GM23248 (cell line): ENCODE results near the gene SNX5. TPM values are rescaled to one million over a fixed set of nuclear protein-coding genes. Genes with fewer than 3 reads are reported as not detected.

Experiments used
- DNase-seq: peaks from one replicate; pipeline ENCODE4 v3.0.0-alpha.2; 2015
- H2AFZ ChIP-seq: fragments of 200-600 bp; sonication (generic); 2 replicates; pipeline ENCODE4 v1.6.1; 2016; ENCODE audit warnings: antibody characterized with exemption
- H3F3A ChIP-seq: fragments of 200-600 bp; sonication (generic); 2 replicates; pipeline ENCODE4 v1.6.1; 2016; ENCODE audit warnings: mild to moderate bottlenecking, antibody characterized with exemption, mixed run types; ENCODE audit not compliant: insufficient read depth
- H3K27ac ChIP-seq: fragments of 200-600 bp; sonication (generic); 2 replicates; pipeline ENCODE4 v1.5.1; 2016; ENCODE audit warnings: mild to moderate bottlenecking
- H3K27me3 ChIP-seq: fragments of 200-600 bp; sonication (generic); replicated peaks from 2 replicates; pipeline ENCODE4 v1.6.1; 2016; ENCODE audit warnings: mild to moderate bottlenecking; ENCODE audit not compliant: insufficient read depth
- H3K36me3 ChIP-seq: fragments of 200-600 bp; sonication (generic); 2 replicates; pipeline ENCODE4 v1.6.1; 2016; ENCODE audit warnings: low read depth, mild to moderate bottlenecking
- H3K4me1 ChIP-seq: fragments of 200-600 bp; sonication (generic); 2 replicates; pipeline ENCODE4 v1.6.1; 2016; ENCODE audit warnings: mild to moderate bottlenecking; ENCODE audit not compliant: insufficient read depth
- H3K4me2 ChIP-seq: fragments of 200-600 bp; sonication (generic); one replicate; pipeline ENCODE4 v1.6.1; 2016; ENCODE audit warnings: mild to moderate bottlenecking; ENCODE audit not compliant: unreplicated experiment
- H3K4me3 ChIP-seq: fragments of 200-600 bp; sonication (generic); 2 replicates; pipeline ENCODE4 v1.5.1; 2016; ENCODE audit warnings: mild to moderate bottlenecking
- H3K79me2 ChIP-seq: fragments of 200-600 bp; sonication (generic); 2 replicates; pipeline ENCODE4 v1.6.1; 2016; ENCODE audit warnings: mild to moderate bottlenecking; ENCODE audit not compliant: insufficient read depth
- H3K9ac ChIP-seq: fragments of 200-600 bp; sonication (generic); 2 replicates; pipeline ENCODE4 v1.6.1; 2016; ENCODE audit warnings: mild to moderate bottlenecking
- H3K9me2 ChIP-seq: fragments of 200-600 bp; sonication (generic); 2 replicates; pipeline ENCODE4 v1.6.1; 2016; ENCODE audit warnings: mixed run types, mild to moderate bottlenecking, moderate library complexity; ENCODE audit not compliant: insufficient read depth
- H3K9me3 ChIP-seq: fragments of 200-600 bp; sonication (generic); one replicate; pipeline ENCODE4 v1.6.1; 2017; ENCODE audit warnings: low read depth
- H4K20me1 ChIP-seq: fragments of 200-600 bp; sonication (generic); 2 replicates; pipeline ENCODE4 v1.6.0; 2016; ENCODE audit not compliant: insufficient read depth
- EZH2 ChIP-seq: fragments of 200-600 bp; sonication (generic); IDR thresholded peaks from 2 replicates; pipeline ENCODE4 v1.6.1; 2018; ENCODE audit warnings: antibody characterized with exemption, mild to moderate bottlenecking; ENCODE audit not compliant: insufficient read depth, poor library complexity, severe bottlenecking
- EZH2phosphoT487 ChIP-seq: fragments of 200-600 bp; sonication (generic); IDR thresholded peaks from 2 replicates; pipeline ENCODE4 v1.6.1; 2018; ENCODE audit warnings: antibody characterized with exemption, moderate library complexity, mild to moderate bottlenecking, low read depth; ENCODE audit not compliant: insufficient read depth
- WGBS, 2 experiments: methylation state at CpG; one replicate each; pipeline ENCODE4 v1.1.6; 2015 to 2017; ENCODE audit warnings: low lambda C conversion rate in 2 of 2, low coverage in 1 of 2; ENCODE audit errors: missing lambda C conversion rate in 2 of 2; 5-methylcytosine and 5-hydroxymethylcytosine counted together
- in situ Hi-C: fragments of 300-500 bp; cut with MboI; formaldehyde crosslinking; loops from 2 replicates; pipeline ENCODE4 v1.15.0; 2020
- polyA plus RNA-seq: library from polyadenylated mRNA; unstranded; fragments of >200 nt; fragmentation: Nextera tagmentation; extraction: Ambion mirVana; gene quantifications from 2 replicates; pipeline ENCODE4 v1.2.1, GENCODE V29; 2016
- total RNA-seq: library from RNA; depleted of rRNA; stranded (reverse); fragments of >200 nt; shearing (Covaris generic); gene quantifications from 2 replicates; pipeline ENCODE4 v1.2.3, GENCODE V29; 2014

The SNX5 gene
- total and polyA plus RNA-seq, 2 experiments from 2014 or later: 65.2 to 70.7 TPM

GRCh38 chr20:17916433-17916891 lies 52.1 kb downstream of the SNX5 start:
- H3K27me3 ChIP-seq: no peaks in the 10 kb centered on the region
- peaks cover 22% of the 10 kb centered on the region for H3K4me1 ChIP-seq
- in situ Hi-C loops: no loop called here
- DNase-seq: peak; percentile 29
- no peaks in the 10 kb centered on the region for H3K36me3 ChIP-seq
- no peaks in the 10 kb centered on the region for H3K79me2 ChIP-seq
- H3K4me2 ChIP-seq: no peak overlapping the region
- no peak overlapping the region for H3K4me3 ChIP-seq
- H3K9me2 ChIP-seq: no peaks in the 10 kb centered on the region
- H3K9ac ChIP-seq: no peak overlapping the region
- H3F3A ChIP-seq: peaks cover 21% of the 10 kb centered on the region
- no peak overlapping the region for H3K27ac ChIP-seq
- H2AFZ ChIP-seq: no peak overlapping the region
- 22 to 25% methylated on average over 3 of the region's 3 CpGs for WGBS, 2 experiments
- H3K9me3 ChIP-seq: no peaks in the 10 kb centered on the region
- no peaks in the 10 kb centered on the region for H4K20me1 ChIP-seq
- TF ChIP-seq EZH2phosphoT487: no peak
- no peak for TF ChIP-seq EZH2

- no peaks in the 10 kb centered on the region for H3K9me2 ChIP-seq
- no peaks in the 10 kb centered on the region for H4K20me1 ChIP-seq
- peaks cover 35% of the 10 kb centered on the region for H3F3A ChIP-seq
- 95 to 98% methylated on average over 4 of the region's 4 CpGs for WGBS, 2 experiments
- H3K36me3 ChIP-seq: no peaks in the 10 kb centered on the region
- no peak overlapping the region for H3K4me2 ChIP-seq
- no peak for TF ChIP-seq EZH2
- TF ChIP-seq EZH2phosphoT487: no peak
- no peak overlapping the region for H3K9ac ChIP-seq
- no peak for DNase-seq
- peaks cover 36% of the 10 kb centered on the region for H3K4me1 ChIP-seq
- no peaks in the 10 kb centered on the region for H3K79me2 ChIP-seq
- no peak overlapping the region for H2AFZ ChIP-seq
- no peak overlapping the region for H3K4me3 ChIP-seq
- in situ Hi-C loops: no loop called here
- H3K27me3 ChIP-seq: no peaks in the 10 kb centered on the region
- no peaks in the 10 kb centered on the region for H3K9me3 ChIP-seq
- no peak overlapping the region for H3K27ac ChIP-seq
Observed at GRCh38 chr20:17914957-17915356, 53.6 kb downstream of the SNX5 start.

GRCh38 chr20:17912916-17913315 lies 55.7 kb downstream of the SNX5 start:
- DNase-seq: peak; percentile 82
- no peaks in the 10 kb centered on the region for H3K27me3 ChIP-seq
- H3K27ac ChIP-seq: peak overlapping the region; percentile 69
- peaks cover 37% of the 10 kb centered on the region for H3K4me1 ChIP-seq
- peak overlapping the region; percentile 80 for H3K4me2 ChIP-seq
- 1 to 3% methylated on average over 2 of the region's 2 CpGs for WGBS, 2 experiments
- H3F3A ChIP-seq: peaks cover 37% of the 10 kb centered on the region
- H3K4me3 ChIP-seq: peak overlapping the region; percentile 59
- H3K36me3 ChIP-seq: no peaks in the 10 kb centered on the region
- peak overlapping the region; percentile 68 for H3K9ac ChIP-seq
- in situ Hi-C loops: no loop called here
- no peaks in the 10 kb centered on the region for H3K9me3 ChIP-seq
- no peaks in the 10 kb centered on the region for H3K9me2 ChIP-seq
- no peaks in the 10 kb centered on the region for H4K20me1 ChIP-seq
- TF ChIP-seq EZH2phosphoT487 (no peak), EZH2 (no peak)
- no peaks in the 10 kb centered on the region for H3K79me2 ChIP-seq
- H2AFZ ChIP-seq: peak overlapping the region; percentile 69

GRCh38 chr20:17911927-17912326 lies 56.7 kb downstream of the SNX5 start:
- no peaks in the 10 kb centered on the region for H3K27me3 ChIP-seq
- no peaks in the 10 kb centered on the region for H3K79me2 ChIP-seq
- H3K9ac ChIP-seq: no peak overlapping the region
- 78 to 82% methylated on average over 4 of the region's 4 CpGs for WGBS, 2 experiments
- H3K9me3 ChIP-seq: no peaks in the 10 kb centered on the region
- in situ Hi-C loops: no loop called here
- H2AFZ ChIP-seq: no peak overlapping the region
- DNase-seq: no peak
- H3K36me3 ChIP-seq: no peaks in the 10 kb centered on the region
- H3F3A ChIP-seq: peaks cover 37% of the 10 kb centered on the region
- no peak overlapping the region for H3K27ac ChIP-seq
- H3K4me2 ChIP-seq: peak overlapping the region; percentile 34
- no peak overlapping the region for H3K4me3 ChIP-seq
- peaks cover 37% of the 10 kb centered on the region for H3K4me1 ChIP-seq
- TF ChIP-seq EZH2phosphoT487 (no peak), EZH2 (no peak)
- no peaks in the 10 kb centered on the region for H3K9me2 ChIP-seq
- H4K20me1 ChIP-seq: no peaks in the 10 kb centered on the region
